Prostate gland (tissue), 2 donors: ENCODE measurements around the gene AMZ2.

Source experiments
- POLR2AphosphoS5 ChIP-seq: sonication (generic); formaldehyde crosslinking; IDR thresholded peaks from one replicate; pipeline ENCODE4 v1.6.1; 2017; ENCODE audit warnings: antibody characterized with exemption
- TF ChIP-seq, protein P1 (sequence below), 4 experiments: fragments of 200-600 bp in 2 of 4; fragments of 450-650 bp in 2 of 4; sonication (generic) in 2 of 4; IDR thresholded peaks; 1 replicate in 3 of 4; 2 replicates in 1 of 4; pipeline ENCODE4 v1.5.1; 2016 to 2019; ENCODE audit warnings: antibody characterized with exemption in 4 of 4, mild to moderate bottlenecking in 2 of 4, moderate library complexity in 2 of 4

DNA sequence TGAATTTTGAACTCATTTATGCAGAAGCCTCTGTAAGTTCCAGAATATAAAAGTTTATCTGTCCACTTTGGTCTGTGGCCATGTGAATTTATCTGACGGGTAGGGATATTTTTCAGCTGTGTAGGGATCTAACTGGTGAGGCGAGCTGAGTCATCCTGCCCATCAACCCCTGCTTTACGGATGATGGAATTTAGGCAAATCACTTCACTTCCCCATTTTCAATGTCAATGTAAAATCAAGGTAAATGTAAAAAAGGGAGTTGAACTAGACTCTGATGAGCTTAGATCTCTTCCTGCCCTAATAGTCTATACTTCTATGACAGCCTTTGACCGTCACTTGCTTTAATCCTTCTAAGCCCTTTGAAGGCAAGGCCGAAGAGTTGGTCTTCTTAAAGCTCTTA, 40.5 kb downstream of the AMZ2 start:
- TF ChIP-seq, protein P1, sequence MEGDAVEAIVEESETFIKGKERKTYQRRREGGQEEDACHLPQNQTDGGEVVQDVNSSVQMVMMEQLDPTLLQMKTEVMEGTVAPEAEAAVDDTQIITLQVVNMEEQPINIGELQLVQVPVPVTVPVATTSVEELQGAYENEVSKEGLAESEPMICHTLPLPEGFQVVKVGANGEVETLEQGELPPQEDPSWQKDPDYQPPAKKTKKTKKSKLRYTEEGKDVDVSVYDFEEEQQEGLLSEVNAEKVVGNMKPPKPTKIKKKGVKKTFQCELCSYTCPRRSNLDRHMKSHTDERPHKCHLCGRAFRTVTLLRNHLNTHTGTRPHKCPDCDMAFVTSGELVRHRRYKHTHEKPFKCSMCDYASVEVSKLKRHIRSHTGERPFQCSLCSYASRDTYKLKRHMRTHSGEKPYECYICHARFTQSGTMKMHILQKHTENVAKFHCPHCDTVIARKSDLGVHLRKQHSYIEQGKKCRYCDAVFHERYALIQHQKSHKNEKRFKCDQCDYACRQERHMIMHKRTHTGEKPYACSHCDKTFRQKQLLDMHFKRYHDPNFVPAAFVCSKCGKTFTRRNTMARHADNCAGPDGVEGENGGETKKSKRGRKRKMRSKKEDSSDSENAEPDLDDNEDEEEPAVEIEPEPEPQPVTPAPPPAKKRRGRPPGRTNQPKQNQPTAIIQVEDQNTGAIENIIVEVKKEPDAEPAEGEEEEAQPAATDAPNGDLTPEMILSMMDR (IDR thresholded peaks at IDR 0.05): no peak
- TF ChIP-seq POLR2AphosphoS5: no peak
